Neural cell (in vitro differentiated cells): Measurements from ENCODE around the gene BRSK2. TPM values are rescaled to one million over a fixed set of nuclear protein-coding genes. Genes with fewer than 3 reads are reported as not detected.

Experiments used
- H2AFZ ChIP-seq: fragments of 200-600, 300-800 bp; sonication (generic), shearing (Covaris generic); 2 replicates; pipeline ENCODE4 v1.6.0; 2014; ENCODE audit warnings: low read depth, mild to moderate bottlenecking, antibody characterized with exemption, low read length, moderate library complexity
- H3F3A ChIP-seq: fragments of 200-600 bp; shearing (Covaris generic); 2 replicates; pipeline ENCODE4 v1.6.1; 2016; ENCODE audit warnings: mild to moderate bottlenecking, moderate library complexity, mixed read lengths, antibody characterized with exemption, low read length; ENCODE audit not compliant: insufficient read depth, poor library complexity, severe bottlenecking
- H3K27ac ChIP-seq: fragments of 200-600, 300-800 bp; sonication (generic), shearing (Covaris generic); 2 replicates; pipeline ENCODE4 v1.5.1; 2014; ENCODE audit warnings: mild to moderate bottlenecking, low read length, moderate library complexity
- H3K27me3 ChIP-seq: fragments of 300-800, 200-600 bp; sonication (generic), shearing (Covaris generic); 2 replicates; pipeline ENCODE4 v1.6.0; 2014; ENCODE audit warnings: mild to moderate bottlenecking, low read depth, low read length, moderate library complexity; ENCODE audit not compliant: insufficient read depth
- H3K36me3 ChIP-seq: fragments of 300-800, 200-600 bp; sonication (generic), shearing (Covaris generic); 2 replicates; pipeline ENCODE4 v1.5.1; 2014; ENCODE audit warnings: mild to moderate bottlenecking, antibody characterized with exemption, low read length, moderate library complexity; ENCODE audit not compliant: insufficient read depth
- H3K4me2 ChIP-seq: fragments of 300-800, 200-600 bp; sonication (generic), shearing (Covaris generic); 2 replicates; pipeline ENCODE4 v1.6.0; 2014; ENCODE audit warnings: mild to moderate bottlenecking, low read length
- H3K4me3 ChIP-seq: fragments of 300-800, 200-600 bp; sonication (generic), shearing (Covaris generic); 2 replicates; pipeline ENCODE4 v1.5.1; 2014; ENCODE audit warnings: mild to moderate bottlenecking, low read length, moderate library complexity
- H3K79me2 ChIP-seq: fragments of 200-600 bp; shearing (Covaris generic); replicated peaks from 2 replicates; pipeline ENCODE4 v1.6.0; 2014; ENCODE audit warnings: mild to moderate bottlenecking, low read length, moderate library complexity; ENCODE audit not compliant: insufficient read depth
- H3K9ac ChIP-seq: fragments of 300-800, 200-600 bp; sonication (generic), shearing (Covaris generic); 2 replicates; pipeline ENCODE4 v1.6.1; 2016; ENCODE audit warnings: mild to moderate bottlenecking, low read length, mixed read lengths
- H3K9me2 ChIP-seq: fragments of 200-600 bp; shearing (Covaris generic); 2 replicates; pipeline ENCODE4 v1.6.1; 2016; ENCODE audit warnings: mild to moderate bottlenecking, low read length, mixed read lengths; ENCODE audit not compliant: insufficient read depth
- H3K9me3 ChIP-seq: fragments of 200-600, 300-800 bp; sonication (generic), shearing (Covaris generic); 2 replicates; pipeline ENCODE4 v1.6.1; 2016; ENCODE audit warnings: mild to moderate bottlenecking, mixed run types, low read length, moderate library complexity, mixed read lengths
- H4K20me1 ChIP-seq: fragments of 200-600 bp; shearing (Covaris generic); 2 replicates; pipeline ENCODE4 v1.6.1; 2016; ENCODE audit warnings: mild to moderate bottlenecking, mixed run types; ENCODE audit not compliant: insufficient read depth
- CTCF ChIP-seq: fragments of 450-650 bp; IDR thresholded peaks from 2 replicates; pipeline ENCODE4 v1.5.1; 2014; ENCODE audit warnings: antibody characterized with exemption, mild to moderate bottlenecking, moderate library complexity; ENCODE audit not compliant: poor library complexity, severe bottlenecking
- EP300 ChIP-seq: fragments of 450-650 bp; conservative IDR thresholded peaks from 2 replicates; pipeline ENCODE4 v1.6.1; 2014; ENCODE audit warnings: antibody characterized with exemption, mild to moderate bottlenecking, moderate library complexity; ENCODE audit not compliant: poor library complexity, severe bottlenecking
- EZH2 ChIP-seq: fragments of 200-600, 300-800 bp; shearing (Covaris generic), sonication (generic); IDR thresholded peaks from 2 replicates; pipeline ENCODE4 v1.6.1; 2014; ENCODE audit warnings: antibody characterized with exemption, low read length, borderline replicate concordance, mild to moderate bottlenecking; ENCODE audit not compliant: insufficient read depth, poor library complexity, severe bottlenecking
- MXI1 ChIP-seq: fragments of 450-650 bp; conservative IDR thresholded peaks from 2 replicates; pipeline ENCODE4 v1.6.1; 2014; ENCODE audit warnings: antibody characterized with exemption, mild to moderate bottlenecking; ENCODE audit not compliant: poor library complexity, severe bottlenecking
- POLR2AphosphoS5 ChIP-seq: IDR thresholded peaks from 2 replicates; pipeline ENCODE4 v1.6.1; 2012
- RAD21 ChIP-seq: fragments of 450-650 bp; conservative IDR thresholded peaks from 2 replicates; pipeline ENCODE4 v1.6.1; 2014; ENCODE audit warnings: antibody characterized with exemption, mild to moderate bottlenecking, moderate library complexity
- SMC3 ChIP-seq: fragments of 450-650 bp; conservative IDR thresholded peaks from 2 replicates; pipeline ENCODE4 v1.6.1; 2014; ENCODE audit warnings: antibody characterized with exemption, mild to moderate bottlenecking, moderate library complexity; ENCODE audit not compliant: poor library complexity
- TAF1 ChIP-seq: IDR thresholded peaks from 2 replicates; pipeline ENCODE4 v1.6.1; 2012; ENCODE audit warnings: low read depth
- polyA plus RNA-seq: library from polyadenylated mRNA; depleted of rRNA; stranded (reverse); fragments of >200 nt; gene quantifications from 2 replicates; pipeline ENCODE4 v1.2.3, GENCODE V29; 2014
- TF ChIP-seq, protein P1 (sequence below): IDR thresholded peaks from 2 replicates; pipeline ENCODE4 v1.6.1; 2012; ENCODE audit warnings: borderline replicate concordance

Gene BRSK2
- polyA plus RNA-seq, 1 donor from 2014 or later = 47.5 TPM

- no peaks in the 10 kb centered on the region for H4K20me1 ChIP-seq
- no peaks in the 10 kb centered on the region for H3F3A ChIP-seq
- H3K27ac ChIP-seq = no peak overlapping the region
- TF ChIP-seq POLR2AphosphoS5 (no peak), RAD21 (no peak), MXI1 (no peak), EZH2 (no peak), EP300 (no peak), TAF1 (no peak), SMC3 (no peak), CTCF (no peak)
- TF ChIP-seq, protein P1, sequence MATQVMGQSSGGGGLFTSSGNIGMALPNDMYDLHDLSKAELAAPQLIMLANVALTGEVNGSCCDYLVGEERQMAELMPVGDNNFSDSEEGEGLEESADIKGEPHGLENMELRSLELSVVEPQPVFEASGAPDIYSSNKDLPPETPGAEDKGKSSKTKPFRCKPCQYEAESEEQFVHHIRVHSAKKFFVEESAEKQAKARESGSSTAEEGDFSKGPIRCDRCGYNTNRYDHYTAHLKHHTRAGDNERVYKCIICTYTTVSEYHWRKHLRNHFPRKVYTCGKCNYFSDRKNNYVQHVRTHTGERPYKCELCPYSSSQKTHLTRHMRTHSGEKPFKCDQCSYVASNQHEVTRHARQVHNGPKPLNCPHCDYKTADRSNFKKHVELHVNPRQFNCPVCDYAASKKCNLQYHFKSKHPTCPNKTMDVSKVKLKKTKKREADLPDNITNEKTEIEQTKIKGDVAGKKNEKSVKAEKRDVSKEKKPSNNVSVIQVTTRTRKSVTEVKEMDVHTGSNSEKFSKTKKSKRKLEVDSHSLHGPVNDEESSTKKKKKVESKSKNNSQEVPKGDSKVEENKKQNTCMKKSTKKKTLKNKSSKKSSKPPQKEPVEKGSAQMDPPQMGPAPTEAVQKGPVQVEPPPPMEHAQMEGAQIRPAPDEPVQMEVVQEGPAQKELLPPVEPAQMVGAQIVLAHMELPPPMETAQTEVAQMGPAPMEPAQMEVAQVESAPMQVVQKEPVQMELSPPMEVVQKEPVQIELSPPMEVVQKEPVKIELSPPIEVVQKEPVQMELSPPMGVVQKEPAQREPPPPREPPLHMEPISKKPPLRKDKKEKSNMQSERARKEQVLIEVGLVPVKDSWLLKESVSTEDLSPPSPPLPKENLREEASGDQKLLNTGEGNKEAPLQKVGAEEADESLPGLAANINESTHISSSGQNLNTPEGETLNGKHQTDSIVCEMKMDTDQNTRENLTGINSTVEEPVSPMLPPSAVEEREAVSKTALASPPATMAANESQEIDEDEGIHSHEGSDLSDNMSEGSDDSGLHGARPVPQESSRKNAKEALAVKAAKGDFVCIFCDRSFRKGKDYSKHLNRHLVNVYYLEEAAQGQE = no peak
- no peaks in the 10 kb centered on the region for H3K36me3 ChIP-seq
- H3K9ac ChIP-seq = no peak overlapping the region
- H3K4me2 ChIP-seq = no peak overlapping the region
- peaks cover 2% of the 10 kb centered on the region for H3K9me3 ChIP-seq
- H3K4me3 ChIP-seq = no peak overlapping the region
- H3K79me2 ChIP-seq = no peaks in the 10 kb centered on the region
- no peaks in the 10 kb centered on the region for H3K9me2 ChIP-seq
- no peak overlapping the region for H2AFZ ChIP-seq
- H3K27me3 ChIP-seq = no peaks in the 10 kb centered on the region
Observed at GRCh38 chr11:1361882-1362281, 27.9 kb upstream of the BRSK2 start.

DNA sequence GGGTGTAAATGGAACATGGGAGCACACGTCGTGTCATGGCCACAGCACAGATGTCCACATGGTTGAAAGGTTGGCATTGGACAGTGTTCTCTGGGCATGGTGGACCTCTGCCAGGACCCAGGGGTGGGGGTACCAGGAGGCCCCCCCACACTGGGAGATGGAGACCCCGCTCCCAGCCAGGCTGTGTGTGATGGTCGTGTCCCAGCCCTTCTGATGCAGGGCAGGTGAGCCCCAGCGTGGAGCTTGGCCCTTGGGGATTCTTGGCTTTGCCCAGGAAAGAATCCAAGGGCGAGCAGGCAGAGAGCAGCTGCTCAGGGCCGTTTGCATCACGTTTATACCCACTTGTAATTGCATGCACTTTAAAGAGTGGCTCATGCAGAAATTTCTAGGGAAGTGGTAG lies 22.0 kb upstream of the BRSK2 start:
- no peaks in the 10 kb centered on the region for H3K9me2 ChIP-seq
- no peak for TF ChIP-seq CTCF
- H3K9ac ChIP-seq = no peak overlapping the region
- H3K4me3 ChIP-seq = no peak overlapping the region
- no peak overlapping the region for H3K4me2 ChIP-seq
- H3K9me3 ChIP-seq = peaks cover 2% of the 10 kb centered on the region
- H3K27me3 ChIP-seq = no peaks in the 10 kb centered on the region
- H2AFZ ChIP-seq = no peak overlapping the region
- H3K36me3 ChIP-seq = no peaks in the 10 kb centered on the region
- H4K20me1 ChIP-seq = no peaks in the 10 kb centered on the region
- no peak overlapping the region for H3K27ac ChIP-seq
- H3K79me2 ChIP-seq = no peaks in the 10 kb centered on the region
- H3F3A ChIP-seq = no peaks in the 10 kb centered on the region
